HepG2 (cell line): ENCODE data around the gene PPP1R1A. TPM values are rescaled to one million over a fixed set of nuclear protein-coding genes. Genes with fewer than 3 reads are reported as not detected.

Experiments
- ATAC-seq: fragments of 200-7000 bp; cut with Tn5 transposase; 3 replicates; pipeline ENCODE4 v1.9.1; 2020; ENCODE audit warnings: mild to moderate bottlenecking, moderate library complexity
- BruUV-seq: library from RNA; stranded (reverse); fragments of 400-500 nt; replicated peaks from 2 replicates; lab custom pipeline; 2021; lab: Mats Ljungman, UMichigan
- CTCF ChIA-PET: fragments of 300-600 bp; formaldehyde crosslinking; extraction: SDS; loops from one replicate; lab custom pipeline; 2021; ENCODE audit warnings: low total read pairs, inconsistent platforms, low intra/inter-chr PET ratio; lab: Yijun Ruan, JAX
- POLR2A ChIA-PET: fragments of 350-600 bp; sonication (Branson Sonifier 250); formaldehyde crosslinking; loops from one replicate; lab custom pipeline; 2020; ENCODE audit warnings: antibody characterized with exemption, inconsistent platforms; lab: Yijun Ruan, JAX
- DNase-seq: peaks from one replicate; pipeline ENCODE4 v3.0.0-alpha.2; 2015; ENCODE audit warnings: low spot score
- FAIRE-seq: peaks from 3 replicates; lab custom pipeline; 2011; peaks lifted over from hg19 to GRCh38; lab: Jason Lieb, UNC
- H2AFZ ChIP-seq: one replicate; pipeline ENCODE4 v1.6.1; 2011; ENCODE audit warnings: low read length, inconsistent platforms
- H3K27ac ChIP-seq: fragments of 300-600 bp; 3 replicates; pipeline ENCODE4 v1.8.0; 2011; ENCODE audit warnings: mixed run types, mild to moderate bottlenecking, mixed read lengths, low read length, inconsistent platforms; ENCODE audit not compliant: insufficient read depth; ENCODE audit errors: extremely low read length
- H3K27me3 ChIP-seq, 2 experiments: fragments of 200-600 bp in 1 of 2; 2 replicates in 1 of 2; 3 replicates in 1 of 2; pipeline versions ENCODE4 v1.6.0 to v1.8.0; 2011; ENCODE audit warnings: low read length in 2 of 2, mild to moderate bottlenecking in 2 of 2, moderate library complexity in 2 of 2, inconsistent platforms in 1 of 2; ENCODE audit not compliant: insufficient read depth in 2 of 2, control insufficient read depth in 1 of 2
- H3K36me3 ChIP-seq, 2 experiments: fragments of 200-600 bp in 1 of 2; replicated peaks in 1 of 2; 2 replicates in 1 of 2; 3 replicates in 1 of 2; pipeline versions ENCODE4 v1.5.1 to v1.8.0; 2011; ENCODE audit warnings: low read length in 2 of 2, inconsistent platforms in 1 of 2; ENCODE audit not compliant: insufficient read depth in 2 of 2, control insufficient read depth in 1 of 2
- H3K4me1 ChIP-seq: 2 replicates; pipeline ENCODE4 v1.5.1; 2012; ENCODE audit warnings: low read length, inconsistent platforms; ENCODE audit not compliant: insufficient read depth
- H3K4me2 ChIP-seq: 2 replicates; pipeline ENCODE4 v1.6.0; 2011; ENCODE audit warnings: low read depth, low read length, inconsistent platforms
- H3K4me3 ChIP-seq, 3 experiments: fragments of 200-600 bp in 1 of 3; sonication (generic), shearing (Covaris generic) in 1 of 3; replicated peaks in 1 of 3; 2 replicates each; pipeline ENCODE4 v1.5.1; 2011 to 2016; ENCODE audit warnings: low read length in 3 of 3, inconsistent platforms in 2 of 3, low read depth in 2 of 3, mild to moderate bottlenecking in 2 of 3, control low read depth in 1 of 3, mixed read lengths in 1 of 3; ENCODE audit not compliant: insufficient read depth in 1 of 3
- H3K79me2 ChIP-seq: one replicate; pipeline ENCODE4 v1.6.1; 2011; ENCODE audit warnings: low read length, inconsistent platforms; ENCODE audit not compliant: insufficient read depth
- H3K9ac ChIP-seq: 2 replicates; pipeline ENCODE4 v1.6.0; 2011; ENCODE audit warnings: mild to moderate bottlenecking, low read depth, low read length, inconsistent platforms; ENCODE audit not compliant: insufficient read depth
- H3K9me3 ChIP-seq: 2 replicates; pipeline ENCODE4 v1.5.1; 2012; ENCODE audit warnings: mild to moderate bottlenecking, low read length
- H4K20me1 ChIP-seq: 2 replicates; pipeline ENCODE4 v1.6.0; 2011; ENCODE audit warnings: inconsistent platforms, mild to moderate bottlenecking, low read length, moderate library complexity; ENCODE audit not compliant: insufficient read depth
- FOXA3 ChIP-seq: IDR thresholded peaks from 2 replicates; pipeline ENCODE4 v1.6.1; 2016; ENCODE audit warnings: missing genetic modification reagents, missing compliant biosample characterization
- FOXJ3 ChIP-seq: sonication (generic); formaldehyde crosslinking; IDR thresholded peaks from 2 replicates; pipeline ENCODE4 v1.4.0; 2020; ENCODE audit warnings: missing genetic modification reagents, mild to moderate bottlenecking, borderline replicate concordance
- JUN ChIP-seq: sonication (generic); formaldehyde crosslinking; IDR thresholded peaks from 2 replicates; pipeline ENCODE4 v1.4.0; 2020; ENCODE audit warnings: mild to moderate bottlenecking, missing genetic modification reagents
- RCOR2 ChIP-seq: IDR thresholded peaks from 2 replicates; pipeline ENCODE4 v1.6.1; 2016; ENCODE audit warnings: missing biosample characterization, missing genetic modification reagents
- SOX6 ChIP-seq, 2 experiments: fragments of 450-650 bp in 1 of 2; sonication (generic) in 1 of 2; formaldehyde crosslinking in 1 of 2; IDR thresholded peaks; 2 replicates each; pipeline versions ENCODE4 v1.4.0 to v1.6.1; 2017 to 2020; ENCODE audit warnings: antibody characterized with exemption in 1 of 2, mild to moderate bottlenecking in 1 of 2, missing genetic modification reagents in 1 of 2
- STAG1 ChIP-seq: sonication (generic); formaldehyde crosslinking; IDR thresholded peaks from 2 replicates; pipeline ENCODE4 v1.4.0; 2020; ENCODE audit warnings: missing genetic modification reagents
- TMF1 ChIP-seq: sonication (generic); formaldehyde crosslinking; IDR thresholded peaks from 2 replicates; pipeline ENCODE4 v1.8.1; 2022; ENCODE audit warnings: low read depth, missing genetic modification reagents
- ZNF225 ChIP-seq: sonication (generic); formaldehyde crosslinking; IDR thresholded peaks from 2 replicates; pipeline ENCODE4 v1.4.0; 2020; ENCODE audit warnings: mild to moderate bottlenecking, missing genetic modification reagents
- ZNF468 ChIP-seq: sonication (generic); formaldehyde crosslinking; IDR thresholded peaks from 2 replicates; pipeline ENCODE4 v1.8.0; 2022; ENCODE audit warnings: mild to moderate bottlenecking, moderate library complexity, missing genetic modification reagents
- ZNF550 ChIP-seq: sonication (generic); formaldehyde crosslinking; IDR thresholded peaks from 2 replicates; pipeline ENCODE4 v1.4.0; 2020; ENCODE audit warnings: mild to moderate bottlenecking, missing genetic modification reagents, borderline replicate concordance
- ZNF687 ChIP-seq: sonication (generic); formaldehyde crosslinking; IDR thresholded peaks from 2 replicates; pipeline ENCODE4 v1.5.1; 2020; ENCODE audit warnings: mild to moderate bottlenecking, missing genetic modification reagents, moderate library complexity
- ZNF766 ChIP-seq: sonication (generic); formaldehyde crosslinking; IDR thresholded peaks from 2 replicates; pipeline ENCODE4 v1.5.0; 2020; ENCODE audit warnings: missing genetic modification reagents, borderline replicate concordance
- WGBS: methylation state at CpG from one replicate; pipeline ENCODE4 v1.1.6; 2017; ENCODE audit warnings: low lambda C conversion rate; 5-methylcytosine and 5-hydroxymethylcytosine counted together
- in situ Hi-C: cut with HindIII; loops from 2 replicates; pipeline ENCODE4 v1.10.0; 2017; ENCODE audit warnings: low pct_unique_long_range_greater_than_20kb; ENCODE audit not compliant: extremely low pct_ligation_motif_present
- intact Hi-C: fragments of 100-400 bp; cut with micrococcal nuclease; formaldehyde crosslinking; loops from one replicate; pipeline ENCODE4 v1.10.0; 2022; ENCODE audit not compliant: unreplicated experiment
- polyA plus RNA-seq, 8 experiments: library from polyadenylated mRNA; depleted of rRNA in 3 of 8; stranded (reverse) in 7 of 8; unstranded in 1 of 8; fragments of >200 nt; fragmentation: Illumina TruSeq in 4 of 8; extraction: Trizol in 4 of 8; gene quantifications; 2 replicates each; pipeline versions ENCODE4 v1.2.1 to v1.2.3, GENCODE V29; 2011 to 2016; ENCODE audit warnings: low read depth in 4 of 8, missing spikeins in 1 of 8, mixed read lengths in 1 of 8; ENCODE audit not compliant: insufficient read depth in 1 of 8
- total RNA-seq, 5 experiments: library from RNA; depleted of rRNA; stranded (reverse); fragments of >200 nt; fragmentation: Illumina TruSeq; extraction: Trizol; gene quantifications; 2 replicates each; pipeline ENCODE4 v1.2.3, GENCODE V29; 2016; ENCODE audit warnings: low read depth in 1 of 5
- TF ChIP-seq, protein P1 (sequence below): sonication (generic); formaldehyde crosslinking; IDR thresholded peaks from 2 replicates; pipeline ENCODE4; 2020; ENCODE audit warnings: missing genetic modification reagents, mild to moderate bottlenecking, borderline replicate concordance
- TF ChIP-seq, protein P2 (sequence below): sonication (generic); formaldehyde crosslinking; IDR thresholded peaks from 2 replicates; pipeline ENCODE4 v1.4.0; 2020; ENCODE audit warnings: low read depth, mild to moderate bottlenecking, missing genetic modification reagents

PPP1R1A gene
- total and polyA plus RNA-seq, 2 of the 13 experiments (the other 11 are each of a cell fraction or from before 2014, with no cell fraction given) = 0.20 TPM; not detected in 1

- TF ChIP-seq STAG1 (CRISPR knock-in tag) = no peak
These were observed 16.9 kb upstream of the PPP1R1A start (continued) for GRCh38 chr12:54605138-54605970.

GRCh38 chr12:54604436-54604835, 16.0 kb upstream of the PPP1R1A start:
- ATAC-seq (no peak), DNase-seq (no peak), FAIRE-seq (no peak)
- intact Hi-C loops = no loop called here
- no TSS peak for BruUV-seq
- Histone ChIP-seq H2AFZ (no peak overlapping the region), H3K36me3 (no peaks in the 10 kb centered on the region), H3K27me3 (peaks cover 0 to 9% of the 10 kb centered on the region in 2 experiments; a peak in 1 of 5 replicates), H3K4me2 (no peak overlapping the region), H3K79me2 (no peaks in the 10 kb centered on the region), H3K9me3 (no peaks in the 10 kb centered on the region), H3K9ac (no peak overlapping the region), H3K4me3 (no peak overlapping the region), H4K20me1 (no peaks in the 10 kb centered on the region), H3K4me1 (no peaks in the 10 kb centered on the region), H3K27ac (no peak overlapping the region)
- in situ Hi-C loops = no loop called here
- WGBS = 25% methylated on average over 4 of the region's 4 CpGs
- CTCF ChIA-PET = no interaction called here
- POLR2A ChIA-PET = no interaction called here
- TF ChIP-seq, protein P1, sequence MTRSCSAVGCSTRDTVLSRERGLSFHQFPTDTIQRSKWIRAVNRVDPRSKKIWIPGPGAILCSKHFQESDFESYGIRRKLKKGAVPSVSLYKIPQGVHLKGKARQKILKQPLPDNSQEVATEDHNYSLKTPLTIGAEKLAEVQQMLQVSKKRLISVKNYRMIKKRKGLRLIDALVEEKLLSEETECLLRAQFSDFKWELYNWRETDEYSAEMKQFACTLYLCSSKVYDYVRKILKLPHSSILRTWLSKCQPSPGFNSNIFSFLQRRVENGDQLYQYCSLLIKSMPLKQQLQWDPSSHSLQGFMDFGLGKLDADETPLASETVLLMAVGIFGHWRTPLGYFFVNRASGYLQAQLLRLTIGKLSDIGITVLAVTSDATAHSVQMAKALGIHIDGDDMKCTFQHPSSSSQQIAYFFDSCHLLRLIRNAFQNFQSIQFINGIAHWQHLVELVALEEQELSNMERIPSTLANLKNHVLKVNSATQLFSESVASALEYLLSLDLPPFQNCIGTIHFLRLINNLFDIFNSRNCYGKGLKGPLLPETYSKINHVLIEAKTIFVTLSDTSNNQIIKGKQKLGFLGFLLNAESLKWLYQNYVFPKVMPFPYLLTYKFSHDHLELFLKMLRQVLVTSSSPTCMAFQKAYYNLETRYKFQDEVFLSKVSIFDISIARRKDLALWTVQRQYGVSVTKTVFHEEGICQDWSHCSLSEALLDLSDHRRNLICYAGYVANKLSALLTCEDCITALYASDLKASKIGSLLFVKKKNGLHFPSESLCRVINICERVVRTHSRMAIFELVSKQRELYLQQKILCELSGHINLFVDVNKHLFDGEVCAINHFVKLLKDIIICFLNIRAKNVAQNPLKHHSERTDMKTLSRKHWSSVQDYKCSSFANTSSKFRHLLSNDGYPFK = no peak
- TF ChIP-seq ZNF687 (CRISPR knock-in tag) (no peak), ZNF468 (CRISPR knock-in tag) (no peak), RCOR2 (CRISPR knock-in tag) (no peak), ZNF225 (no peak), TMF1 (CRISPR knock-in tag) (no peak), FOXJ3 (CRISPR knock-in tag) (no peak), ZNF550 (CRISPR knock-in tag) (no peak), FOXA3 (no peak), JUN (CRISPR knock-in tag) (no peak), ZNF766 (CRISPR knock-in tag) (no peak), SOX6 (IDR thresholded peaks at IDR 0.05) (no peak), SOX6 (CRISPR knock-in tag; IDR thresholded peaks at IDR 0.05) (no peak)
- TF ChIP-seq, protein P2, sequence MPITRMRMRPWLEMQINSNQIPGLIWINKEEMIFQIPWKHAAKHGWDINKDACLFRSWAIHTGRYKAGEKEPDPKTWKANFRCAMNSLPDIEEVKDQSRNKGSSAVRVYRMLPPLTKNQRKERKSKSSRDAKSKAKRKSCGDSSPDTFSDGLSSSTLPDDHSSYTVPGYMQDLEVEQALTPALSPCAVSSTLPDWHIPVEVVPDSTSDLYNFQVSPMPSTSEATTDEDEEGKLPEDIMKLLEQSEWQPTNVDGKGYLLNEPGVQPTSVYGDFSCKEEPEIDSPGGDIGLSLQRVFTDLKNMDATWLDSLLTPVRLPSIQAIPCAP (CRISPR knock-in tag) = no peak
